NCI-H2081 treated with DMSO at 0.1 percent for 48 hours (cell line): ENCODE measurements around the gene THAP5.
"Not testable (repeated sequence)": the region's sequence is repeated elsewhere in the genome, so short reads cannot be mapped to it uniquely, and the experiment has no call there.

Experiments
- DNase-seq: peaks from one replicate; lab custom pipeline; 2025; lab: John Stamatoyannopoulos, UW

Gene THAP5

DNA sequence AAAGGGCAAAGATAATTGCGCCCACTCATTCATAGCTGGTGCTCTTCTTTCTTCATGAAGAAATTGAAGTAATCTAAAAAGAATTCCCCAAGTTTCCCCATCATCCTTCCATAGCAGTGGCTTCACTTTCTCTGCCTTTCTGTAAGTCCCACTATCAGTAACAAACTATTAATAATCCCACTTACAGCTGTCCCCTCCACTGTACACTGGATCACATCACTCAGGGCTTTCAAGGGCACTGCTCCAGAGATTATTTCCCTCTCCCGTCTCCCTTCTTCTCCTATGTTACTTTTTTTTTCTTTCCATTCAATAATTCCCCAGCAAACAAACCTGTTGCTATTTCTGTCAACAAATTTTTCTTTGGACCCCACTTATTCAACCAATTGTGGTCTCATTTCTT, 16.3 kb upstream of the THAP5 start:
- no peak for DNase-seq

- DNase-seq, result no peak
These were observed 14.7 kb upstream of the THAP5 start for GRCh38 chr7:108584211-108584610.

DNA sequence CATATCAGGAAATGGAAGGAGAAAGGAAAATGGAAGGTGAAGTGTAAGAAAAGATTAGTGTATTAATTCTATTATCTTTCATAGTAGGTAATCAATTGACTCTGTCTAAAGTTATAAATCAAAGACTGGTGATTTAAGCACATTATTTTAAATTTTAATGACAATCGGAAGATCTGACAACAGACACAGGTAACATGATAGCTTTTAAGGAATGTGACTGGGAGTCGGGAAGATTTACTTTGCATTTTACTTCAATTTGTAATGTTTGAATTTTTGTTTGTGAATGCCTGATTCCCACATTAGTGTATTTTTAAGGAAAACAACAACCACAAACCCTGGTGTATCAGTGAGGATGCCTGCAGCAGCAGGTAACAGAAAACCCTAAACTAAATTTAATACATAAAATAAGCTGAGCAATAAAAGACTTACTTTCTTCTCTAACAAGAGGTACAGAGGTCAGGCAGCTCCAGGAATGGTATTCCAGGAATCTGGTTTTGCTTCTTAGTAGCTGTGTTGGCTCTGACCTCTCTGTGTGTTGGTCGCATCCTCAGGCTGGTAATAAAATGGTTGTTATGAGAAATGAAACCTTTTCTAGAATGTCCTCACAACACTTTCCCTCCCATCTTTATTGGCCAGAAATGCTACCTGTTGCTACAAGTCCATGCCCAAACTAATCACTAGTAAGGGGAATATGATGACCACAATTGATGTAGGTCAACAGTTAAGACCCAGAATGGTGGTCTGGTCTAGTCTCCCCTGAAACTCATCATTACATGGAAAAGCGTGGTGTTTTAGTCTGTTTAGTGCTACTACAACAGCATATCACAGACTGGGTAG, 12.4 kb upstream of the THAP5 start:
- DNase-seq, result no peak

- DNase-seq, result no peak
These were observed 10.8 kb upstream of the THAP5 start for GRCh38 chr7:108580298-108580697.

DNA sequence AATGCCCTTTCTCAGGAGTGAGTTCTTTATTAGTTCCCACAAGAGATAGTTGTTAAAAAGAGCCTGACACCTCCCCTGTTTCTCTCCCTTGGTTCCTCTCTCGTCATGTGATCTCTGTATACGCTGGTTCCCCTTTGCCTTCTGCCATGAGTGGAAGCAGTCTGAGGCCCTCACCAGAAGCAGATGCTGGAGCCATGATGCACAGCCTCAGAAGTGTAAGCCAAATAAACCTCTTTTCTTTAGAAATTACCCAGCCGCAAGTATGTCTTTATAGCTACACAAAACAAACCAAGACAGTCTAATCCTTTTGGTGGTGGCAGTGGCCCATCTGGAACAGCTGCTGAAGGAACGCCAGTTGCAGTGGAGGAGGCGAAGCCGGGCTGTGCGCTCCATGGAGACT, 9.4 kb upstream of the THAP5 start:
- no peak for DNase-seq

DNA sequence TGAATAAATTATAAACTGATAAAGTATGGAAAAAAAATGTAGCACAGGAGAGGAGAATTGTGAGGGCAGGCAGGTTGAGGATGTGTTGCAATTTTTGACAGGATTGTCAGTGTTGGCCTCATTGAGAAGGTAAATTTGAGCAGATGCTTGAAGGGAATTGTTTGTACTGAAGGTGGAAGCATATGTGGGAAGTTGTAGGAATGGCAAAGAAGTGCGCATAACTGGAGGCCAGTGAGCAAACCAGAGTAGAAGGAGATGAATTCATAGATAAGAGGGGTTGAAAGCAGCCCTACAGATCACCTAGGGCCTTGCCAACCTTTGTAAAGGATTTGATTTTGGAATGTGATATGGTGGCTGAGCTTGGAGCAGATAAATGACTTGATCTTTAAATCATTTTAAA, 6.6 kb upstream of the THAP5 start:
- DNase-seq, result no peak

DNA sequence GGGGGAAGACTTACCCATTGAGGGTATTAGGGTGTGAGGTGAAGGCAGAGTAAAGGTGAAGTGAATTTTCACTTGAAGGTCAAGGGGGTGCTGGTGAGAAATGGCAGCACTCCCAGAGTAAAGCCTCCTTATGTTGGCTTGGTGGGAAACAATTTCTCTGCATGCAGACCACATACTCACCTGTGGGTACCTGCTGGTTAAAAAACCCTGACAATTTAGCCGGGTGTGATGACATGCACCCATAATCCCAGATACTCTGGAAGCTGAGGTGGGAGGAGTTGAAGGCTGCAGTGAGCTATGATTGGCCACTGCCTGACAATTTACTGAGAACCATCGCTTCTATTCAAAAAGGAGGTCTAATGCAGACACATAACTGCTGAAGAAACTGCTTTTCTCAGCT, 5.7 kb upstream of the THAP5 start:
- no peak for DNase-seq

- DNase-seq, result no peak
These were observed 3.0 kb upstream of the THAP5 start for GRCh38 chr7:108572480-108572879.

DNA sequence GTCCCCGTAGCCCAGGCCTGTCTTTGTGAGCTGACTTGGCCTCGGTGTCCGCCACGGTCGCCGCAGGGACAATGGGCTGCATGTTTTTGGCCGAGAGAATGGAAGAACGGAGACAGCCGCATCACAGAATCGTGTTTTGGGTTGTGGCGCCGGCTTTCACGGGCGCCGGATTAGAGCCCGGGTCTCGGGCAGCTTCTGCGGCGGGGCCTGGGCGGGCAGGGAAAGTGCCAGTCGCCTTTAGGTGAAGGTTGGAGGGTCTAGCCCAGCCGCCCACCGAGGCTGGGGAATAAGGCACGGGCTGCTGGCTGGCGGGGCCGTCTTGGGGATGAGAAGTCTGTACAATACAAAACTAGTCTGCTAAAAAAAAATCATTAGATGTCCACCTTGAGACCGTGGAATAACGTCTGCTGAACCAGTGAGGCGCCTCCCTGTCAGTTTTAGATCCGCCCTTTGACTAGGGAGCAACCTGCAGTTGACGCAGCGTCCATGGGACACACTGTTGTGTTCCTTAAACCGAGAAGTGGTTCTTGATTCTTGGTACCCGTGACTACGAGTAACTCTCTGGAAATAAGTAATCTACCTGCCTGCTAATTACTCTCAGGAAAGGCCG, 745 bp upstream of the THAP5 start:
- DNase-seq, result no peak

DNA sequence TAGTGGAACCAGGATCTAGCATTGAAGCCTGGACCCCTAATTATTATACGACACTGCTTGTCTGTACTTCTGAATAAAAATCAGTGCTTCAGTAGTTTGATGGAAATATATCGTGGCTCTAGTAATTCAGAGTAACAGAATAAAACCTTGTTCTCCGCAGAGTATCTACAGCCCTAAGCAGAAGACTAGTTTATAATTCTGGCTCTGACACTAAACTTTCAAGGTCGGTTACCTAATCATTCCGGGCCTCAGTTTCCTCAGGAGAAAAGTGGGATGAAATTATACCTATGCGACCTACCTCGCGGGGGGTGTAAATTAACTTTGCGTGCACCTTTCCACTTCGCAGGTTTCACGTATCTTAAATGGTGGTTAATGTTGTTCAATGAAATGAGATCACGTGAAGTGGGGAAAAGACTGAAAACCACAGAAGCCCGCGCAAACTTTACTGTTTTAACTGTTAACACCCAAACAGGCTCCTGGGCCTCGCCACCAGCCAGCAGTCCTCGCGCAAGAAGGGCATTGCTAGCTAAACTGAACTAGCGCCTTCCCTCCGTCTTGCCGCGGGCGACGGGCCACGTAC, 615 bp downstream of the THAP5 start:
- no peak for DNase-seq

GRCh38 chr7:108565987-108566386, 3.5 kb downstream of the THAP5 start:
- DNase-seq, result no peak

DNA sequence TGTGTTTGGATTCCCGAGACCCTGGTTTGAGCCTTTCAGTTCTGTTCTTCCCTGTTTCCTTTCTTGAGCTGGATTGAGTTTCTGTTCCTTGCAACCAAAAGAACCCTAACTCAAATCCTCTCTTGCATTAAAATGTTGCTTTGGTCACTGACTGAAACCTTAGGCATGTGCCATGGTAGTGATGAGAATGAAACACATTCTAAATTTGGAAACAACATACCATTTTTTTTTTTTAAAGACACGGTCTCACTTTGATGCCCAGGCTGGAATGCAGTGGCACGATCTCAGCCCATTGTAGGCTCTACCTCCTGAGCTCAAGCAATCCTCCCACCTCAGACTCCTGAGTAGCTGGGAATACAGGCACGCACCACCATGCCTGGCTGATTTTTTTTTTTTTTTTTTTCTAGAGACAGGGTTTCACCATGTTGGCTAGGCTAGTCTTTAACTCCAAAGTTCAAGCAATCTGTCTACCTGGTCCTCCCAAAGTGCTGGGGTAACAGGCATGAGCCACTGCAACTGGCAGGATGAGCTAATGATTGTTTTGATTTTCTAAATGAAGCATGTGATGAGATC, 8.4 kb downstream of the THAP5 start:
- DNase-seq, result no peak

DNA sequence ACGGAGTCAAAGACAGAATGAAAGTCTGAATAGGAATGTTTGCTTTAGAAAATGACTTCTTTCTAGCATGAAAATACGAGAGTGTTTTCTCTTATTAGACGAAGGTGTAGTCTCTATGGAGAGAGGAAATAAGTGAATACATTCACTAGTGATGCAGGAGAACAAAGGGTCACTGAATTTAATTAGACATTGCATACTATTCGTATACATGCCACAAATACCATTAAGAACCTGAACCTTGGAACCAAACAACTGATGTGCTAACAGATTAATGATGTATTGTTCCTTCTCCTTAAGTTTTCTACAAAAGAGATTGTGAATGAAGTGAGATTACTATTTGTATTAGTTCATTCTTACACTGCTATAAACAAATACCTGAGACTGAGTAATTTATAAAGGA, 10.3 kb downstream of the THAP5 start:
- no peak for DNase-seq

- no peak for DNase-seq
These were observed 11.9 kb downstream of the THAP5 start for GRCh38 chr7:108557617-108558016.

DNA sequence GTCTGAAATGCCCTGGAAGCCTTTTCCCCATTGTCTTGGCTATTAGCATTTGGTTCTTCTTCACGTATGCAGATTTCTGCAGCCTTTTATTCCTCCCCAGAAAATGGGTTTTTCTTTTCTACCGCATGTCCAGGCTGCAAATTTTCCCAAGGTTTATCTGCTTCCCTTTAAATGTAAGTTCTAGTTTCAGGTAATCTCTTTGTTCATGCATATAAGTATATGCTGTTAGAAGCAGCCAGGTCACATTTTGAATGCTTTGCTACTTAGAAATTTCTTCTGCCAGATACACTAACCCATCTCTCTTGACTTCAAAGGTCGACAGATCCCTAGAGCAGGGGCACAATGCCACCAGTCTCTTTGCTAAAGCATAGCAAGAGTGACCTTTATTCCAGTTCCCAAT, 12.3 kb downstream of the THAP5 start:
- no peak for DNase-seq

DNA sequence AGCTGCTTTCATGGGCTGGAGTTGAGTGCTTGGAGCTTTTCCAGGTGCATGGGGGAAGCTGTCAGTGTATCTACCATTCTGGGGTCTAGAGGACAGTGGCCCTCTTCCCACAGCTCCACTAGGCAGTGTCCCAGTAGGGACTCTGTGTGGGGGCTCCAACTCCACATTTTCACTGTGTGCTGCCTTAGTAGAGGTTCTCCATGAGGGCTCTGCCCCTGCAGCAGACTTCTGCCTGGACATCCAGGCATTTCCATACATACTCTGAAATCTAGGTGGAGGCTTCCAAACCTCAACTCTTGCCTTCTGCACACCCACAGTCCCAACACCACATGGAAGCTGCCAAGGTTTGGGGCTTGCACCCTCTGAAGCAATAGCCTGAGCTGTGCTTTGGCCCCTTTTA, 12.8 kb downstream of the THAP5 start:
- not testable (repeated sequence) for DNase-seq

DNA sequence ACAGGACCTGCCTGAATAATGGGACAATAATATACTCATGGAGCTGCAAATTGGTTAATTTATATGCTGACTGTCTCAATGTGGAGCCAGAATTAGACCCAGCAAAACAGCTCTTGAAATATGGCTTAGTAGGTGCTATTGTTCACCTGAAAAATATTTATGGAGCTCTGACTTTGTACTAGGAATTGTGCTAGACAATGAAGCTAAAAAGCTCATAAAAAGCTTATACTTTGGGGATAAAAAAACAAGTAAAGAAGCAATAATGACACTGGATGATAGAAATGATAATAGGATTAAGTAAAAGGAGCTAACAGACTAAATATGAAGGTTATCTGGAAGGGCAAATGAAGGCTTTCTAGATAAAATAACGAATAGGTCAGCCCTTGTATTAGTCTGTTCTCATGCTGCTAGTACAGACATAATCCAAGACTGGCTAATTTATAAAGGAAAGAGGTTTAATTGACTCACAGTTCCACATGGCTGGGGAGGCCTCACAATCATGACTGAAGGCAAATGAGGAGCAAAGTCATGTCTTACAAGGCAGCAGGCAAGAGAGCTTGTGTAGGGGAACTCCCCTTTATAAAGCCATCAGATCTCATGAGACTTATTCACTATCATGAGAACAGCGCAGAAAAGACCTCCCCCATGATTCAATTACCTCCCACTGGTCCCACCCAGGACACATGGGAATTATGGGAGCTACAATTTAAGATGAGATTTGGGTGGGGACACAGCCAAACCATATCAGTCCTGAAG, 21.2 kb downstream of the THAP5 start:
- DNase-seq, result not testable (repeated sequence)

- DNase-seq, result no peak
These were observed 28.0 kb downstream of the THAP5 start for GRCh38 chr7:108541478-108541877.

GRCh38 chr7:108538685-108539084, 30.8 kb downstream of the THAP5 start:
- not testable (repeated sequence) for DNase-seq

DNA sequence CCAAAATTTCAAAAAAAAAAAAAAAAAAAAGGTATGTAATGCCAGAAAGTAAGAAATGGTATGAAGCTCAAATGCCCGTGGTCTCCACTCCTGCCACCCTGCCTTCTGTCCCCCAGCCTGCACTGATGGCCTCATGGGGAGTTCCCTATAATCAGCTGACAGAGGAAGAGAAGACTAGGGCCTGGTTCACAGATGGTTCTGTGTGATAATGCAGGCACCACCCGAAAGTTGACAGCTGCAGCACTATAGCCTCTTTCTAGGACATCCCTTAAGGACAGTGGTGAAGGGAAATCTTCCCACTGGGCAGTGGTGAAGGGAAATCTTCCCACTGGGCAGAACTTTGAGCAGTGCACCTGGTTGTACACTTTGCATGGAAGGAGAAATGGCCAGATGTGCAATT, 31.3 kb downstream of the THAP5 start:
- DNase-seq, result not testable (repeated sequence)

DNA sequence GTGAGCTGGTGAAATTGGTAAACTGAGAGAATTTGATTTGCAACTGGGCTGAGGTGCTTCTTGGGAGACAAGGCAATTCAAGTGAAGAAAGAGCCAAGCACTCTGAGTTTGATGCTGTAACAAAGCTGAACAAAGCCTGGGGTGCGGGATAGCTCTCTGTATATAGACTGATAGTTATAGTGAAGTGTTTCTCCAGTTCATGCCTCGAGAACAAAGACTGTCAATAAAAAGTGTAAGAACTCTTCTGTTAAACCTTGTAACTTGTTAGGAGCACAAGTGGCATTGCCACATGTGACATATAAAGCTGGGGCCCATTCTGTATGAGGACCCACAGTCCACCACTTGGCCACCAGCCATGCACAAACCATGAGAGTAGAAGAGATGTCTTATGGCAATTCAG, 32.3 kb downstream of the THAP5 start:
- no peak for DNase-seq

- DNase-seq, result no peak
These were observed 33.8 kb downstream of the THAP5 start for GRCh38 chr7:108535744-108536143.
